ENCODE results near the gene ANKRD34A.
"Not testable (repeated sequence)": the region's sequence is repeated elsewhere in the genome, so short reads cannot be mapped to it uniquely, and the experiment has no call there.

The ANKRD34A gene

DNA sequence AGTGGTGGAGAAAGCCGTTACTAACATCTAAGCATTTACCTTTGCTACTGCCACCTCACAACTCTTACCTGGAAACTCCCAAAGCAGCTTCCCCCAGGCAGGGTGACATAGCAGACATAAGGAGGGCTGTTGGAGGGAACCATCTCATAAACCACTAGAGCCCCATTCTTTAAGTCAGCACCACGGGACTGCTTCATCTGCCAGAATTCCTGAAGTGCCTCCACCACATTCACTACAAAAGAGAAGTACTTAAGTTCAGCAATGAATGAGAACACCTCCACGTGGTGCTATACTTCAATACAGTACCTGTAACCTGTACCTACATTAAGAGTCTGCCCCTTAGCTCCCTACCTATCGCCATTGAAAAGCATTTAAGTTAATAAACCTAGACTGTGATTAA lies 16.8 kb downstream of the ANKRD34A start:
- DNase-seq (ENCODE audit: low read depth, low spot score): no peak

DNA sequence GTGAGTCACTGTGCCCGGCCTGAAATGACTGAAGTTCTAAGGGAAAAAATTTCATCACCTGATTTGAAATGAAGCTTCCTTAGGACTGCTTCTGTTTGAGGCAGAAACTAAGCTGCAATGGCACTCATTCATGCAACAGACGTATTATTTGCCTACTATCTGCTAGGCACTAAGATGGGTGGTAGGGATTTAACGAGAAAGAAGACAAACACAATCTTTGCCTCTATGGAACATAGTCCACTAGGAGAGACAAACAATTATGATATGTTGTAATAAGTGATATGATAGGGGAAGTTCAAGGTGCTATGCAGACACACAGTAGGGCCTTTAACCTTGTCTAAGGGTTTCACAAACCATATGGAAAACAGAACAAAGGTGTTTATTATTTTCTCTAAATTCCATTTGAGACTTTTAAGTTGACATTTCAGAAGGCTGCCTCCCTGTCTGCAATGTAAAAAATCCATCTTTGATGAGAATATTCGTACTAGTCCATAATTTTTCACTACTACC lies 17.8 kb downstream of the ANKRD34A start:
- DNase-seq (ENCODE audit: low read depth, low spot score): no peak

DNA sequence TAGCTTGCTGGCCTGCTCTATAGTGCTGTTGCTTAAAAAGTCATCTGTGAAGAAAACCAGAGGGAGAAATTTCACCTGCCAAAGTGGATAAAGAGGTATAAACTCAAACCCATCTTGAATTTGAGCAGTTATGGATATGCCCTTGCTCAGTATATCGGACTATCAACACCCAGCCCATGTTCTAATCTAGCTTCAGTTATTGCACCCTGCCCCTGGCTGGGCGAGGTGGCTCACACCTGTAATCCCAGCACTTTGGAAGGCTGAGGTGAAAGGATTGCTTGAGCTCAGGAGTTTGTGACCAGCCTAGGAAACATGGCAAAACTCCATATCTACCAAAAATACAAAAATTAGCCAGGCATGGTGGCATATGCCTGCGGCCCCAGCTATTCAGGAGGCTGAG lies 19.8 kb downstream of the ANKRD34A start:
- DNase-seq (ENCODE audit: low read depth, low spot score): no peak

DNA sequence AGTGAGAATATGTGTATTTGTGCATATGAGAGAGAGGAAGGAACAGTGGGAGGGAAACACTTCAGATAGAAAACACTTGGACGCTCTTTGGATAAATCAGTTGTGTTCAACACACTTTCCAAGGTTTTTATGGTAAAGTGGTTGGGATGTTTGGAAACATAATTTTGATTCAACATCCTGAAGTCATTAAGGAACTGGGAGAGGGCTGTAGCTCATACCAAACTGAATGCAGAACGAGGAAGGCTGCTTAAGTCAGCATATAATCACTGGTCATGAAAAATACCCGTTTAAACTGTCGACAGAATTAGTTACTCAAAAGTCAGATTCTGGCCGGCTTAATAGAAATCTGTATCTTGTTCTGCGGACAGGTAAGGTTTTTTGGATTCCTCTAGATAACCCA lies 21.5 kb downstream of the ANKRD34A start:
- no peak for DNase-seq (ENCODE audit: low read depth, low spot score)

DNA sequence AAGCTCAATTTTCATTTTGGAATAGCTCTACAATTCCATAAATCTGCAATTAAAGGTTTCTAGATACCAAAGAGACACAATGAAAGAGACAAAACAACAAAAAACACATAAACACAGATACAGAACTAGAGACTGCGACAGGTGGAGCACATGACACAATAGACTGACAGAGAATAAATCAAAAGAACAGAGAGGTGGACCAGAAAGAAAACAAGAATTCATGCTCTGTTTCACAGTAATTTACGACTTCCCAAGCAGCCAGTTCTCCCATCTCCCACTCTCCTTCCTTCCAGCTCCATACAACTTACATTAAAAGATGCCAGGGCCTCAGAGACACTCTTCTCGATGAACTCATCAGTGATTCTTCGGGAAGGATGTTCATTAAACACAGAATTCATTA lies 22.0 kb downstream of the ANKRD34A start:
- no peak for DNase-seq (ENCODE audit: low read depth, low spot score)

DNA sequence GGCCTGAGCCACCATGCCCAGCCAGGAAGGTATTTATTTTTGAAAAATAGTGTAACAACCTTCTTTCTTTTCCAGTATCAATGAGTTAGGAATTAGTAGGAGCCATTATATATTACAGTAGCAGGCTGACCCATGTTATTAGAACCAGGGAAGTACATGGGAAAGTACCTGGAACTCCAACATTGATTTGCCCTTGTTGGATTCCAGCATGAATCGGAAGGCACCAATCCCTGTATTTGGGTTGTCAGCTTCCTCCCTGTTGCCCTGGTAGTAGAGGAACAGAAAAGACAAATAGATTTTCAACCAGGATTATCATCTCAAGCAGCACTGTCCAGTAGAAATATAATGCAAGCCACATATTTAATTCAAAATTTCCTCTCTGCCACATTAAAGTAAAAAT lies 26.9 kb downstream of the ANKRD34A start:
- DNase-seq (ENCODE audit: low read depth, low spot score): no peak

DNA sequence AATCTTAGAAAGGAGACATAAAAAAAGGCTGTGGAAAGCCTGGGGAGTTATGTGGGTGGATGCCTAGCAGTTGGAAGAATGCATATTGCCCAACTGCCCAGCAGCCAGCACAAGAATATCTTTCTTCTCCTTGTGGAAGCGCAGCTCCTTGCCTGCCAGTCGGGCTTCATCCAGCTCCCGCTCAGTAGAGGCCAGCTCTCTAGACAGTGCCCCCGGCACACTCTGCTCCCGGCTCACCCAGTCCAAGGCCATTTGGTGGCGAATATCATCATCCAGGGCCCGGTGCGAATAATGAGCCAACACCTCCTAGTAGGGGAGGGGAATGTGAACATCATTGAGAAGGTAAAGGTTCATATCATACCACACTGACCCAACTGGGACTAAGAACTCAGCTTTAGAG lies 28.1 kb downstream of the ANKRD34A start:
- DNase-seq (ENCODE audit: low read depth, low spot score): no peak

GRCh38 chr1:145935708-145936107 lies 28.7 kb downstream of the ANKRD34A start:
- DNase-seq (ENCODE audit: low read depth, low spot score): no peak

GRCh38 chr1:145932522-145933009 lies 31.8 kb downstream of the ANKRD34A start:
- not testable (repeated sequence) for DNase-seq (ENCODE audit: low read depth, low spot score)

- no peak for DNase-seq (ENCODE audit: low read depth, low spot score)
Observed at GRCh38 chr1:145927916-145928643, 36.3 kb downstream of the ANKRD34A start.

DNA sequence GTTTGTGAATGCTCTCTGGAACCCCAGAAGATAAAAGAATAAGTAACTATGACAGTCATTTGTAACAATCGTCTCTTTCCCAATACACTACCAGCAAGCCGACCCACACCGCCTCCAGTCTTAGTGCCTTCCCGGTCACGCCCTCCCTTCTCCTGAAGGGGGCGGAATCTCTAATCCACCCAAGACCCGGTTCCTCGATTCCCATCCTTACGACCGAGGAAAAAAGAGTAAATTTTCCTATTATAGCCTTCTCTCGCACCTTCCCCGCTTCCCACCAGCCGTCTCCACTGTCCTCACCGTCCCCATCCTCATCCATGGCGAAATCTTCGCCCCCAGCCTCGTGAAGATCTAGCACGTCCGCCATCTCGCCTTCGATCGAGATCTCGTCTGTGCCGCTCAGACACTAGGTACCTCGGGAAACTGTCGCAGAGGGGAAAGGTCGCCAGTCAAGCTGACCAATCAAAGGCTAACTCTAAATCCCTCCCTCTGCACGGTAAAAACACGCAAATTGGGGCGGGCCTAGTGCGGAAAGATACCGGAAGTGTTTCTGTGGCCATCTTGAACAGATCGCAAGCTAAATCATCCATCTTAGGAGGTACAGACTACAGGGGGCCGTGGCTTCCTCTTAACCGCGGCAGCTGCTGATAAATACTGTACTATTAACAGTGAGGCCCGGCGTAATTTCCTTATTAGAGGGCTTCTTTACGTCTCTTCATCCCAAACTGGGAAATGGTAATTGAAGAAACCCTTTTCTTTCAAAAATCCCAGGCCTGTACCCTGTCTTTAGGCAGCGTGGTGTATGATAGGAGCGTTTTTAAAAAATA lies 37.1 kb downstream of the ANKRD34A start, which contains the start of gene RBM8A:
Gene RBM8A, minus strand, starts transcription at position 422 of the 824 bp plus-strand sequence. Its CDS starts 58 bp downstream, at position 364.
- peak; percentile 99 for DNase-seq (ENCODE audit: low read depth, low spot score)

GRCh38 chr1:145926686-145927062 lies 37.7 kb downstream of the ANKRD34A start:
- no peak for DNase-seq (ENCODE audit: low read depth, low spot score)

DNA sequence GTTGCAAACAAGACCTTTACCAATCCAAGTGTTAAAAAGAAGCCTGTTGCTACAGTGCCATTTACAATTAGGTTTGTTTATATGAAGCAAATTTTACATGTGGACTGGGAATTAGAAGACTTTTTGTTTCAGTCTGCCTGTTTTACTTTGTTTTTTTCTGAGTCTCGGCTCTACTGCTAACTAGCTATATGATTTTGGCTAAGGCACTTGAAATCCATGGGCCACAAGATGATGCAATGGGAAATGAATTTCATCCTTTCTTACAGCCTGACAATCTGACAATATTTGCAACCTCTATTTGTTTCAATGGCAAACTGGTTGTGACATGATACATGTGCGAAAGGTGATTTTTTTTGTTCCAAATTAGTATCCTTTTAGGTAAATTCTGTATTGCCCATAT lies 42.1 kb downstream of the ANKRD34A start:
- DNase-seq (ENCODE audit: low read depth, low spot score): no peak

- not testable (repeated sequence) for DNase-seq (ENCODE audit: low read depth, low spot score)
Observed at GRCh38 chr1:145920297-145920696, 44.1 kb downstream of the ANKRD34A start.

DNA sequence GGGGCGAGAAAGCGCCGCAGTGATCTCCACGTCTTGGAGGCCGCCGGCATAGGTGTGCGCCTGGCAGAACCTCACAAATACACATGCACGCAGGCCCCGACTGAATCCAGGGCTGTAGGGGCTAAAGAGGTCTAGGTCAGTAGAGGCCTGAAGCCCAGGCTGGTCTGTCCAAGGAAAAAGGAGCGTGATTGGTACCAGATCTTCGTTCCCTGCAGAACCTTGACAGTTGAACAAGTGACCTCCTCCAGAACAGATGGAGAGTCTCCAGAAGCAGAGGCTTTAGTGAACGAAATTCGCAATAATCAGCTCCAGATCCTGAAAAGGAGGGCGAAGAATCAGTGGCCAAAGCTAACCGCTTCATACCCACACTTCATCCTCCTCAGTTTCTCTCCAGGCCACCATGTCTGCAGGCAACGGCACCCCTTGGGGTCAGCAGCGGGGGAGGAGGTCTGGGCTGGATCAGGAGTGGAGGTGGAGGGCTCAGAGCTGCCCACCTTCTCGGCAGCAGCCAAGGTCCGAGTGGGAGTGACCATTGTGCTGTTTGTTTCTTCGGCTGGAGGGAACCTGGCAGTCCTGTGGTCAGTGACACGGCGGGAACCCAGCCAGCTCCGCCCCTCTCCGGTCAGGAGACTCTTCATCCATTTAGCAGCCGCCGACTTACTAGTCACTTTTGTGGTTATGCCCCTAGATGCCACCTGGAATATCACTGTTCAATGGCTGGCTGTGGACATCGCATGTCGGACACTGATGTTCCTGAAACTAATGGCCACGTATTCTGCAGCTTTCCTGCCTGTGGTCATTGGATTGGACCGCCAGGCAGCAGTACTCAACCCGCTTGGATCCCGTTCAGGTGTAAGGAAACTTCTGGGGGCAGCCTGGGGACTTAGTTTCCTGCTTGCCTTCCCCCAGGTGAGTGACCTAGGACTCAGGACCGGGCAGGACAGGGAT lies 45.1 kb downstream of the ANKRD34A start:
- DNase-seq (ENCODE audit: low read depth, low spot score): no peak

- DNase-seq (ENCODE audit: low read depth, low spot score): peak; percentile 88
Observed at GRCh38 chr1:145918144-145918991, 46.0 kb downstream of the ANKRD34A start, which contains the start of gene PEX11B. TSS of gene PEX11B (minus strand) at chr1:145918717. CDS start at chr1:145918688, 29 bp downstream.

DNA sequence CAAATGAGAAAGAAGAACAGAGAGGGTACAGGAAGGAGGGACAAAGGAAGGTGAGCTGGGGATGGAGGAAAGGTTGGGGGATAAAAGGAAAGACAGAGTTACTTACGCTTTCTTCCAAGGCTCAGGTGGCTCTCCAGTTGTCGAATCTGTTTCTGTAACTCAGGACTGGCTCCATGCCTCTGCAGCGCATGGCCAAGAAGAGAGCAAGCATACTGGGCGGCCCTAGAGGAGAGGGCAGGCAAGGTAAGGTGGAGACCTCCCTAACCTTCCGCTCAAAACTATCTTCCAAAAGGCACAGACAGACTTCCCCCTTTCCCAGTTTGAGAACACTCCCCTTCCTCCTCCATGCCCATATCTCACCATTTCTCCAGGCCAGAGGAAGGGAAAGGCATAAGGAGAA lies 46.8 kb downstream of the ANKRD34A start:
- no peak for DNase-seq (ENCODE audit: low read depth, low spot score)

- DNase-seq (ENCODE audit: low read depth, low spot score): no peak
Observed at GRCh38 chr1:145916745-145917144, 47.6 kb downstream of the ANKRD34A start.

GRCh38 chr1:145912128-145912641 lies 52.2 kb downstream of the ANKRD34A start:
- DNase-seq (ENCODE audit: low read depth, low spot score): no peak

Data from smooth muscle cell of the brain vasculature (primary cell).